K562 (cell line): ENCODE results near the gene NACA. TPM values are rescaled to one million over a fixed set of nuclear protein-coding genes. Genes with fewer than 3 reads are reported as not detected.

Experiments
- ATAC-seq: fragments of 200-7000 bp; cut with Tn5 transposase; 3 replicates; pipeline ENCODE4 v1.9.1; 2020; ENCODE audit warnings: moderate library complexity
- BruUV-seq: library from RNA; stranded (reverse); fragments of 400-500 nt; replicated peaks from 2 replicates; lab custom pipeline; 2021; lab: Mats Ljungman, UMichigan
- CTCF ChIA-PET: fragments of 300-600 bp; formaldehyde crosslinking; extraction: SDS; loops from one replicate; lab custom pipeline; 2021; ENCODE audit warnings: low intra/inter-chr PET ratio; lab: Yijun Ruan, JAX
- POLR2A ChIA-PET: fragments of 300-600, 350-650 bp; sonication (Branson Sonifier 250); formaldehyde crosslinking; extraction: SDS; loops from one replicate; lab custom pipeline; 2021; ENCODE audit warnings: antibody characterized with exemption, inconsistent platforms; lab: Yijun Ruan, JAX
- DNase-seq, 4 experiments: peaks; one replicate each; pipeline versions ENCODE4 v3.0.0 to v3.0.0-alpha.2; 2011 to 2018; ENCODE audit warnings: low spot score in 3 of 4, mixed read lengths in 3 of 4; ENCODE audit errors: extremely low read depth in 1 of 4
- FAIRE-seq: peaks from 2 replicates; lab custom pipeline; 2011; peaks lifted over from hg19 to GRCh38; lab: Jason Lieb, UNC
- H2AFZ ChIP-seq: 2 replicates; pipeline ENCODE4 v1.6.0; 2011; ENCODE audit warnings: low read depth, low read length, control low read depth, inconsistent platforms
- H3K27ac ChIP-seq: fragments of 200-600 bp; 3 replicates; pipeline ENCODE4 v1.8.0; 2011; ENCODE audit warnings: low read depth, mild to moderate bottlenecking, control low read depth, inconsistent platforms, low read length, moderate library complexity, mixed read lengths; ENCODE audit errors: extremely low read depth
- H3K27me3 ChIP-seq, 2 experiments: fragments of 300-600 bp in 1 of 2; 2 replicates in 1 of 2; 3 replicates in 1 of 2; pipeline versions ENCODE4 v1.6.0 to v1.8.0; 2011; ENCODE audit warnings: inconsistent platforms in 2 of 2, low read length in 2 of 2, mild to moderate bottlenecking in 1 of 2, mixed read lengths in 1 of 2, moderate library complexity in 1 of 2; ENCODE audit not compliant: control insufficient read depth in 2 of 2, insufficient read depth in 2 of 2
- H3K36me3 ChIP-seq: fragments of 300-600 bp; 3 replicates; pipeline ENCODE4 v1.8.0; 2011; ENCODE audit warnings: mild to moderate bottlenecking, low read length, inconsistent platforms; ENCODE audit not compliant: control insufficient read depth, insufficient read depth
- H3K4me1 ChIP-seq, 2 experiments: fragments of 200-600 bp in 1 of 2; replicated peaks in 1 of 2; 2 replicates in 1 of 2; 3 replicates in 1 of 2; pipeline versions ENCODE4 v1.5.1 to v1.8.0; 2011; ENCODE audit warnings: inconsistent platforms in 2 of 2, low read length in 2 of 2, mild to moderate bottlenecking in 1 of 2, mixed read lengths in 1 of 2, moderate library complexity in 1 of 2; ENCODE audit not compliant: control insufficient read depth in 2 of 2, insufficient read depth in 2 of 2
- H3K4me2 ChIP-seq: 2 replicates; pipeline ENCODE4 v1.6.1; 2011; ENCODE audit warnings: low read length, control low read depth, inconsistent platforms, mixed read lengths; ENCODE audit not compliant: insufficient read depth
- H3K4me3 ChIP-seq: fragments of 200-600 bp; sonication (generic), shearing (Covaris generic); 2 replicates; pipeline ENCODE4 v1.5.1; 2016; ENCODE audit warnings: control low read depth, inconsistent platforms
- H3K79me2 ChIP-seq: fragments of 200-600 bp; 3 replicates; pipeline ENCODE4 v1.8.0; 2011; ENCODE audit warnings: low read length, inconsistent platforms; ENCODE audit not compliant: control insufficient read depth, insufficient read depth
- H3K9ac ChIP-seq, 2 experiments: 2 replicates each; pipeline versions ENCODE4 v1.6.0 to v1.6.1; 2011; ENCODE audit warnings: low read depth in 2 of 2, low read length in 2 of 2, control low read depth in 1 of 2, inconsistent platforms in 1 of 2, mild to moderate bottlenecking in 1 of 2, mixed read lengths in 1 of 2; ENCODE audit not compliant: insufficient read depth in 1 of 2
- H3K9me1 ChIP-seq: one replicate; pipeline ENCODE4 v1.6.0; 2011; ENCODE audit warnings: inconsistent platforms, mild to moderate bottlenecking, low read length, moderate library complexity; ENCODE audit not compliant: control insufficient read depth, insufficient read depth
- H3K9me3 ChIP-seq: replicated peaks from 2 replicates; pipeline ENCODE4 v1.5.1; 2011; ENCODE audit warnings: low read depth, low read length, inconsistent platforms; ENCODE audit not compliant: control insufficient read depth, insufficient read depth
- H4K20me1 ChIP-seq: replicated peaks from 2 replicates; pipeline ENCODE4 v1.6.1; 2011; ENCODE audit warnings: low read length, inconsistent platforms, mixed read lengths; ENCODE audit not compliant: control insufficient read depth, insufficient read depth
- NR3C1 ChIP-seq: sonication (generic); formaldehyde crosslinking; IDR thresholded peaks from 2 replicates; pipeline ENCODE4 v1.8.1; 2022; ENCODE audit warnings: missing genetic modification reagents
- POLR2G ChIP-seq: fragments of 200-400 bp; formaldehyde crosslinking; IDR thresholded peaks from 2 replicates; pipeline ENCODE4 v1.6.1; 2017; ENCODE audit warnings: low read depth, mild to moderate bottlenecking, antibody characterized with exemption, low read length, moderate library complexity
- POLR3A ChIP-seq: IDR thresholded peaks from 2 replicates; pipeline ENCODE4 v1.6.1; 2011; ENCODE audit warnings: borderline replicate concordance, mild to moderate bottlenecking, moderate library complexity; ENCODE audit not compliant: insufficient read length, insufficient read depth; ENCODE audit errors: extremely low read depth
- RBFOX2 ChIP-seq: fragments of 200-400 bp; formaldehyde crosslinking; IDR thresholded peaks from 2 replicates; pipeline ENCODE4 v1.6.1; 2017; ENCODE audit warnings: low read depth, mild to moderate bottlenecking, low read length, moderate library complexity
- TCF7L2 ChIP-seq: fragments of 150-350 bp; IDR thresholded peaks from 2 replicates; pipeline ENCODE4 v1.6.1; 2016; ENCODE audit warnings: low read depth, mild to moderate bottlenecking, low read length, moderate library complexity
- WGBS: fragments of 100-300 bp; shearing (Covaris generic); methylation state at CpG from one replicate; pipeline ENCODE4 v1.1.6; 2016; ENCODE audit warnings: low coverage, mixed read lengths; ENCODE audit not compliant: insufficient coverage; ENCODE audit errors: missing lambda C conversion rate; 5-methylcytosine and 5-hydroxymethylcytosine counted together
- in situ Hi-C: fragments of 300-500 bp; cut with MboI; formaldehyde crosslinking; loops from 4 replicates; pipeline ENCODE4 v1.15.0; 2018; ENCODE audit warnings: inconsistent platforms, mixed read lengths
- intact Hi-C: fragments of 100-400 bp; cut with micrococcal nuclease; formaldehyde crosslinking; loops from 2 replicates; pipeline ENCODE4 v1.14.2; 2022
- polyA plus RNA-seq, 8 experiments: library from polyadenylated mRNA; depleted of rRNA in 4 of 8; stranded (reverse) in 5 of 8; unstranded in 3 of 8; fragments of >200 nt; fragmentation: Nextera tagmentation in 2 of 8; fragmentation: Illumina TruSeq in 1 of 8; extraction: Ambion mirVana in 2 of 8; extraction: Trizol in 1 of 8; gene quantifications; 2 replicates each; pipeline versions ENCODE4 v1.2.1 to v1.2.3, GENCODE V29; 2011 to 2014; ENCODE audit warnings: inconsistent platforms in 1 of 8, missing spikeins in 1 of 8
- total RNA-seq, 7 experiments: library from RNA; depleted of rRNA in 6 of 7; stranded (reverse); fragments of >200 nt in 6 of 7; fragmentation: Illumina TruSeq in 2 of 7; extraction: Trizol in 2 of 7; gene quantifications; 2 replicates each; pipeline versions ENCODE4 v1.2.1 to v1.2.3, GENCODE V29; 2011 to 2021; ENCODE audit warnings: low replicate concordance in 1 of 7
- TF ChIP-seq, protein P1 (sequence below): sonication (generic); formaldehyde crosslinking; IDR thresholded peaks from 2 replicates; pipeline ENCODE4 v1.8.0; 2022; ENCODE audit warnings: mild to moderate bottlenecking, missing genetic modification reagents
- TF ChIP-seq, protein P2 (sequence below): fragments of 200-800 bp; sonication (Bioruptor generic); IDR thresholded peaks from 2 replicates; pipeline ENCODE4 v1.6.1; 2016; ENCODE audit warnings: missing genetic modification characterization, missing compliant biosample characterization

The NACA gene
- total and polyA plus RNA-seq, 9 of the 15 experiments (the other 6 are each of a cell fraction or from before 2014, with no cell fraction given), result 1,030 to 2,416 (median 1,645) TPM

DNA sequence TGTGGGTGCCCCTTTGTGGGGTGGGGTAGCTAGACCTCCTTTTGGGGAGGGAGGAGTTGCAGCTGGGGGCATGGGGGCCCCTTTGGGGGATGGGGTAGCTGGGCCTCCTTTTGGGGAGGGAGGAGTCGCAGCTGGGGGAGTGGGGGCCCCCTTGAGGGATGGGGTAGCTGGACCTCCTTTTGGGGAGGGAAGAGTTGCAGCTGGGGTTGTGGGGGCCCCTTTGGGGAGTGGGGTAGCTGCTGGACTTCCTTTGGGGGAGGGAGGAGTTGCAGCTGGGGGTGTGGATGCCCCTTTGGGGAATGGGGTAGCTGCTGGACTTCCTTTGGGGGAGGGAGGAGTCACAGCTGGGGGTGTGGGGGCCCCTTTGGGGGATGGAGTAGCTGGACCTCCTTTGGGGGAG lies 7.0 kb downstream of the NACA start:
- TF ChIP-seq POLR3A, result no peak
- TF ChIP-seq, protein P1, sequence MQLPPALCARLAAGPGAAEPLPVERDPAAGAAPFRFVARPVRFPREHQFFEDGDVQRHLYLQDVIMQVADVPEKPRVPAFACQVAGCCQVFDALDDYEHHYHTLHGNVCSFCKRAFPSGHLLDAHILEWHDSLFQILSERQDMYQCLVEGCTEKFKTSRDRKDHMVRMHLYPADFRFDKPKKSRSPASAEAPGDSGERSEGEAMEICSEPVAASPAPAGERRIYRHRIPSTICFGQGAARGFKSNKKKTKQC (CRISPR knock-in tag), result no peak
- TF ChIP-seq NR3C1, result no peak
- peak; percentile 49; the same call in 1 of the 2 replicates for TF ChIP-seq RBFOX2
- no peak for TF ChIP-seq TCF7L2
- peak; percentile 48; the same call in 1 of the 2 replicates for TF ChIP-seq POLR2G
- TF ChIP-seq, protein P2, sequence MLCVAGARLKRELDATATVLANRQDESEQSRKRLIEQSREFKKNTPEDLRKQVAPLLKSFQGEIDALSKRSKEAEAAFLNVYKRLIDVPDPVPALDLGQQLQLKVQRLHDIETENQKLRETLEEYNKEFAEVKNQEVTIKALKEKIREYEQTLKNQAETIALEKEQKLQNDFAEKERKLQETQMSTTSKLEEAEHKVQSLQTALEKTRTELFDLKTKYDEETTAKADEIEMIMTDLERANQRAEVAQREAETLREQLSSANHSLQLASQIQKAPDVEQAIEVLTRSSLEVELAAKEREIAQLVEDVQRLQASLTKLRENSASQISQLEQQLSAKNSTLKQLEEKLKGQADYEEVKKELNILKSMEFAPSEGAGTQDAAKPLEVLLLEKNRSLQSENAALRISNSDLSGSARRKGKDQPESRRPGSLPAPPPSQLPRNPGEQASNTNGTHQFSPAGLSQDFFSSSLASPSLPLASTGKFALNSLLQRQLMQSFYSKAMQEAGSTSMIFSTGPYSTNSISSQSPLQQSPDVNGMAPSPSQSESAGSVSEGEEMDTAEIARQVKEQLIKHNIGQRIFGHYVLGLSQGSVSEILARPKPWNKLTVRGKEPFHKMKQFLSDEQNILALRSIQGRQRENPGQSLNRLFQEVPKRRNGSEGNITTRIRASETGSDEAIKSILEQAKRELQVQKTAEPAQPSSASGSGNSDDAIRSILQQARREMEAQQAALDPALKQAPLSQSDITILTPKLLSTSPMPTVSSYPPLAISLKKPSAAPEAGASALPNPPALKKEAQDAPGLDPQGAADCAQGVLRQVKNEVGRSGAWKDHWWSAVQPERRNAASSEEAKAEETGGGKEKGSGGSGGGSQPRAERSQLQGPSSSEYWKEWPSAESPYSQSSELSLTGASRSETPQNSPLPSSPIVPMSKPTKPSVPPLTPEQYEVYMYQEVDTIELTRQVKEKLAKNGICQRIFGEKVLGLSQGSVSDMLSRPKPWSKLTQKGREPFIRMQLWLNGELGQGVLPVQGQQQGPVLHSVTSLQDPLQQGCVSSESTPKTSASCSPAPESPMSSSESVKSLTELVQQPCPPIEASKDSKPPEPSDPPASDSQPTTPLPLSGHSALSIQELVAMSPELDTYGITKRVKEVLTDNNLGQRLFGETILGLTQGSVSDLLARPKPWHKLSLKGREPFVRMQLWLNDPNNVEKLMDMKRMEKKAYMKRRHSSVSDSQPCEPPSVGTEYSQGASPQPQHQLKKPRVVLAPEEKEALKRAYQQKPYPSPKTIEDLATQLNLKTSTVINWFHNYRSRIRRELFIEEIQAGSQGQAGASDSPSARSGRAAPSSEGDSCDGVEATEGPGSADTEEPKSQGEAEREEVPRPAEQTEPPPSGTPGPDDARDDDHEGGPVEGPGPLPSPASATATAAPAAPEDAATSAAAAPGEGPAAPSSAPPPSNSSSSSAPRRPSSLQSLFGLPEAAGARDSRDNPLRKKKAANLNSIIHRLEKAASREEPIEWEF (CRISPR knock-in tag), result no peak
- peaks cover 36% of the 10 kb centered on the region for H3K9me1 ChIP-seq
- no peak overlapping the region for H2AFZ ChIP-seq
- peaks cover 28 to 44% of the 10 kb centered on the region in 2 experiments for H3K4me1 ChIP-seq
- H3K4me2 ChIP-seq, result no peak overlapping the region
- no peak overlapping the region for H3K9ac ChIP-seq
- FAIRE-seq (no peak), ATAC-seq (no peak), DNase-seq (peak in 2 of 4 experiments; percentile 33 to 40)
- POLR2A ChIA-PET, result interaction anchor here (0.6 to 4.6 kb wide), 5 partner anchors 8 to 302 kb away, joined by 3 to 32 read pairs (median 5); partner anchors contain the start of gene ATP5F1B
- H3K9me3 ChIP-seq, result no peaks in the 10 kb centered on the region
- H3K4me3 ChIP-seq, result no peak overlapping the region
- no CpG with 5 or more reads among the region's 1 CpG for WGBS
- CTCF ChIA-PET, result no interaction called here
- in situ Hi-C loops (no loop called here), intact Hi-C loops (no loop called here)
- no TSS peak for BruUV-seq
- H3K79me2 ChIP-seq, result peaks cover 87% of the 10 kb centered on the region
- peaks cover 96% of the 10 kb centered on the region for H3K36me3 ChIP-seq
- no peak overlapping the region for H3K27ac ChIP-seq
- H3K27me3 ChIP-seq, result no peaks in the 10 kb centered on the region
- H4K20me1 ChIP-seq, result peaks cover 70% of the 10 kb centered on the region
